Stimulated activated CD8-positive, alpha-beta memory T cell treated with anti-CD3 and anti-CD28 coated beads, Interleukin-4, amount 100 ng/mL, for 1 hour (primary cell): ENCODE data around the gene NDE1.

ENCODE experiments used
- DNase-seq, 2 donors: peaks; one replicate each; pipeline ENCODE4 v3.0.0-alpha.2; 2020; ENCODE audit warnings: low read depth in 2 of 2, low spot score in 1 of 2

The NDE1 gene

GRCh38 chr16:15765880-15766279 lies 115.8 kb downstream of the NDE1 start:
- DNase-seq: no peak

GRCh38 chr16:15766918-15767317 lies 116.9 kb downstream of the NDE1 start:
- no peak for DNase-seq

GRCh38 chr16:15768201-15768600 lies 118.2 kb downstream of the NDE1 start:
- DNase-seq: no peak

- no peak for DNase-seq
These were observed 119.2 kb downstream of the NDE1 start for GRCh38 chr16:15769239-15769638.

GRCh38 chr16:15770107-15770506 lies 120.1 kb downstream of the NDE1 start:
- no peak for DNase-seq

- DNase-seq: no peak
These were observed 120.5 kb downstream of the NDE1 start for GRCh38 chr16:15770512-15770911.

- DNase-seq: no peak
These were observed 121.6 kb downstream of the NDE1 start for GRCh38 chr16:15771694-15772093.

- no peak for DNase-seq
These were observed 122.7 kb downstream of the NDE1 start for GRCh38 chr16:15772579-15773293.

GRCh38 chr16:15773968-15774367 lies 123.9 kb downstream of the NDE1 start:
- no peak for DNase-seq

GRCh38 chr16:15775209-15775608 lies 125.2 kb downstream of the NDE1 start:
- DNase-seq: no peak

GRCh38 chr16:15775663-15776304 lies 125.7 kb downstream of the NDE1 start:
- DNase-seq: no peak
